PC-3 (cell line): ENCODE results near the gene COLEC12. TPM values are rescaled to one million over a fixed set of nuclear protein-coding genes. Genes with fewer than 3 reads are reported as not detected.
A peak's percentile ranks its signal among the peaks of the same experiment; 100 is the strongest.

Experiments used
- ATAC-seq: fragments of 200-7000 bp; cut with Tn5 transposase; 2 replicates; pipeline ENCODE4 v1.9.1; 2020; ENCODE audit warnings: mild to moderate bottlenecking, moderate library complexity
- BruUV-seq: library from RNA; stranded (reverse); fragments of 400-500 nt; replicated peaks from 2 replicates; lab custom pipeline; 2021; lab: Mats Ljungman, UMichigan
- CTCF ChIA-PET: fragments of 300-600 bp; sonication (Branson Sonifier 250); formaldehyde crosslinking; loops from one replicate; lab custom pipeline; 2022; ENCODE audit warnings: antibody characterized with exemption; lab: Charles Lee
- POLR2A ChIA-PET: fragments of 300-600 bp; sonication (Branson Sonifier 250); formaldehyde crosslinking; loops from one replicate; lab custom pipeline; 2022; ENCODE audit warnings: antibody characterized with exemption; ENCODE audit not compliant: unreplicated experiment; lab: Charles Lee
- DNase-seq: peaks from one replicate; pipeline ENCODE4 v3.0.0-alpha.2; 2015
- H2AFZ ChIP-seq: fragments of 300-600 bp; sonication (generic); 2 replicates; pipeline ENCODE4 v1.6.0; 2016; ENCODE audit warnings: antibody characterized with exemption, low read length
- H3F3A ChIP-seq: fragments of 300-600 bp; sonication (generic); one replicate; pipeline ENCODE4 v1.6.0; 2017; ENCODE audit warnings: antibody characterized with exemption, low read length, control low read depth, mild to moderate bottlenecking; ENCODE audit not compliant: unreplicated experiment
- H3K27ac ChIP-seq: fragments of 300-600 bp; sonication (generic); 2 replicates; pipeline ENCODE4 v1.5.1; 2016; ENCODE audit warnings: mild to moderate bottlenecking, low read length
- H3K27me3 ChIP-seq: fragments of 300-600 bp; sonication (generic); 2 replicates; pipeline ENCODE4 v1.6.1; 2016; ENCODE audit warnings: low read length, mixed read lengths
- H3K36me3 ChIP-seq: fragments of 300-600 bp; sonication (generic); 2 replicates; pipeline ENCODE4 v1.6.1; 2016; ENCODE audit warnings: low read depth, mixed run types, low read length, mixed read lengths
- H3K4me1 ChIP-seq: fragments of 300-600 bp; sonication (generic); 2 replicates; pipeline ENCODE4 v1.5.1; 2016; ENCODE audit warnings: low read length; ENCODE audit not compliant: insufficient read depth
- H3K4me2 ChIP-seq: fragments of 300-600 bp; sonication (generic); 2 replicates; pipeline ENCODE4 v1.6.0; 2016; ENCODE audit warnings: low read length
- H3K4me3 ChIP-seq: fragments of 300-600 bp; sonication (generic); 2 replicates; pipeline ENCODE4 v1.5.1; 2016; ENCODE audit warnings: mild to moderate bottlenecking, low read length, mixed read lengths
- H3K79me2 ChIP-seq: fragments of 300-600 bp; sonication (generic); 2 replicates; pipeline ENCODE4 v1.6.1; 2017; ENCODE audit warnings: low read length, mixed read lengths
- H3K9ac ChIP-seq: fragments of 300-600 bp; sonication (generic); 2 replicates; pipeline ENCODE4 v1.6.0; 2016; ENCODE audit warnings: mild to moderate bottlenecking, low read length
- H3K9me2 ChIP-seq: fragments of 300-600 bp; sonication (generic); replicated peaks from 2 replicates; pipeline ENCODE4 v1.6.1; 2016; ENCODE audit warnings: mixed run types, low read length, mixed read lengths
- H3K9me3 ChIP-seq: fragments of 300-600 bp; sonication (generic); 2 replicates; pipeline ENCODE4 v1.6.1; 2016; ENCODE audit warnings: low read length, mixed read lengths
- H4K20me1 ChIP-seq: fragments of 300-600 bp; sonication (generic); 2 replicates; pipeline ENCODE4 v1.6.1; 2016; ENCODE audit warnings: low read length, mixed read lengths
- CTCF ChIP-seq: fragments of 300-600 bp; sonication (generic); conservative IDR thresholded peaks from 2 replicates; pipeline ENCODE4 v1.5.1; 2017; ENCODE audit warnings: antibody characterized with exemption, low read depth, mild to moderate bottlenecking, low read length
- EZH2 ChIP-seq: fragments of 300-600 bp; sonication (generic); IDR thresholded peaks from one replicate; pipeline ENCODE4 v1.6.1; 2017; ENCODE audit warnings: antibody characterized with exemption, mild to moderate bottlenecking, low read length; ENCODE audit not compliant: unreplicated experiment
- EZH2phosphoT487 ChIP-seq: fragments of 300-600 bp; sonication (generic); IDR thresholded peaks from 2 replicates; pipeline ENCODE4 v1.6.1; 2018; ENCODE audit warnings: mild to moderate bottlenecking, antibody characterized with exemption, low read length, borderline replicate concordance
- intact Hi-C: fragments of 100-400 bp; cut with micrococcal nuclease; formaldehyde crosslinking; loops from 2 replicates; pipeline ENCODE4 v1.9.0; 2023
- total RNA-seq: library from RNA; depleted of rRNA; stranded (reverse); fragments of >200 nt; gene quantifications from 2 replicates; pipeline ENCODE4 v1.2.3, GENCODE V29; 2014

Gene COLEC12
- total RNA-seq, 1 experiment from 2014 or later, result 0.04 TPM

DNA sequence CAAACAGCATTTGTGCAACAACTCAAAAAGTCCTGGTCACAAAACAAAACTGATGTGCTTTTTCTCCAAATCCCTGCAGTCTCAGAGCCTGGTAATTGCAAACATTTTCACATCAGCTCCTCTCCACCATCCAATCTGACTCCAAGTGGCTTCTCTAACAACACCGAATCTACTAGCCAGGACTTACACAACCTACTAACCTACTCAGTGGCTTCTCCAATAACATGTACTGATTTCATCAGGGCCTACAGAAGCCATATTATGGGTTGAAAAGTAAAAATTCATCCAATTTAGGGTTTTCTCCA is 104.3 kb downstream of the COLEC12 start:
- ATAC-seq (no peak), DNase-seq (no peak)
- Histone ChIP-seq H3K79me2 (no peaks in the 10 kb centered on the region), H3K4me1 (no peaks in the 10 kb centered on the region), H2AFZ (no peak overlapping the region), H3K4me2 (no peak overlapping the region), H3K36me3 (no peaks in the 10 kb centered on the region), H3F3A (no peaks in the 10 kb centered on the region), H3K9ac (no peak overlapping the region), H3K27ac (0 out of 2 replicates have a peak overlapping the region, but pooled peaks have one; percentile 8), H3K4me3 (no peak overlapping the region), H3K9me2 (no peaks in the 10 kb centered on the region), H4K20me1 (no peaks in the 10 kb centered on the region), H3K27me3 (peaks cover 50% of the 10 kb centered on the region), H3K9me3 (no peaks in the 10 kb centered on the region)
- ChIA-PET POLR2A (no interaction called here), CTCF (no interaction called here)
- TF ChIP-seq EZH2, result no peak
- intact Hi-C loops, result no loop called here
- no TSS peak for BruUV-seq

GRCh38 chr18:395456-396250 is 104.8 kb downstream of the COLEC12 start:
- no peak overlapping the region for H3K9ac ChIP-seq
- CTCF ChIA-PET, result no interaction called here
- no peaks in the 10 kb centered on the region for H3K36me3 ChIP-seq
- H3F3A ChIP-seq, result no peaks in the 10 kb centered on the region
- POLR2A ChIA-PET, result no interaction called here
- H4K20me1 ChIP-seq, result no peaks in the 10 kb centered on the region
- H3K79me2 ChIP-seq, result no peaks in the 10 kb centered on the region
- ATAC-seq (no peak), DNase-seq (peak; percentile 43)
- no peaks in the 10 kb centered on the region for H3K9me3 ChIP-seq
- no peak overlapping the region for H2AFZ ChIP-seq
- no peak overlapping the region for H3K4me3 ChIP-seq
- peaks cover 53% of the 10 kb centered on the region for H3K27me3 ChIP-seq
- peak overlapping the region; percentile 8; the same call in 1 of the 2 replicates for H3K27ac ChIP-seq
- no peaks in the 10 kb centered on the region for H3K4me1 ChIP-seq
- TF ChIP-seq EZH2phosphoT487 (no peak), EZH2 (no peak), CTCF (no peak)
- no peak overlapping the region for H3K4me2 ChIP-seq
- BruUV-seq, result no TSS peak
- H3K9me2 ChIP-seq, result no peaks in the 10 kb centered on the region
- intact Hi-C loops, result no loop called here

DNA sequence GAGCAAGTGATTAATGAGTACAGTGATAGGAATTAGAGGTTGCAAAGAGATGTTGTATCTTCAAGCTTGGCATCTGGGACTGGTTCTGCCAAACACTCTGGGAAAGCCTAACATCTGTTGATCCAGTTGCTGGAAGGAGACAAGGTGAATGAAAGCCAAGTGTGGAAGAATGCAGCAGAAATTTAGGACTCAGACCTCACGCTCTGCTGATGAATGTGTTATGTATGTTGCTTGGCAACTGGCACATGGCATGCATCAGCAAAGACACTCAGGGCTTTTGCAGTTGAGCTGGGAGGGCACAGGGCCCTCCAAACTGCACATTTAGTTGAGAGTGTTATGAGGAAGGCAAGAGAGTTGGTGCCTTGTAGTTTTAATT is 105.5 kb downstream of the COLEC12 start:
- Histone ChIP-seq H3K36me3 (no peaks in the 10 kb centered on the region), H3K9me3 (no peaks in the 10 kb centered on the region), H3K27ac (peak overlapping the region; percentile 8; the same call in 1 of the 2 replicates), H3F3A (no peaks in the 10 kb centered on the region), H3K4me2 (no peak overlapping the region), H3K4me3 (no peak overlapping the region), H3K9ac (no peak overlapping the region), H3K79me2 (no peaks in the 10 kb centered on the region), H2AFZ (no peak overlapping the region), H4K20me1 (no peaks in the 10 kb centered on the region), H3K9me2 (no peaks in the 10 kb centered on the region), H3K4me1 (no peaks in the 10 kb centered on the region), H3K27me3 (peaks cover 54% of the 10 kb centered on the region)
- CTCF ChIA-PET, result no interaction called here
- BruUV-seq, result no TSS peak
- POLR2A ChIA-PET, result no interaction called here
- intact Hi-C loops, result no loop called here
- DNase-seq (no peak), ATAC-seq (no peak)
- TF ChIP-seq CTCF (no peak), EZH2phosphoT487 (no peak), EZH2 (no peak)
